Measurements from ENCODE around the gene FAAP20.

FAAP20 gene

DNA sequence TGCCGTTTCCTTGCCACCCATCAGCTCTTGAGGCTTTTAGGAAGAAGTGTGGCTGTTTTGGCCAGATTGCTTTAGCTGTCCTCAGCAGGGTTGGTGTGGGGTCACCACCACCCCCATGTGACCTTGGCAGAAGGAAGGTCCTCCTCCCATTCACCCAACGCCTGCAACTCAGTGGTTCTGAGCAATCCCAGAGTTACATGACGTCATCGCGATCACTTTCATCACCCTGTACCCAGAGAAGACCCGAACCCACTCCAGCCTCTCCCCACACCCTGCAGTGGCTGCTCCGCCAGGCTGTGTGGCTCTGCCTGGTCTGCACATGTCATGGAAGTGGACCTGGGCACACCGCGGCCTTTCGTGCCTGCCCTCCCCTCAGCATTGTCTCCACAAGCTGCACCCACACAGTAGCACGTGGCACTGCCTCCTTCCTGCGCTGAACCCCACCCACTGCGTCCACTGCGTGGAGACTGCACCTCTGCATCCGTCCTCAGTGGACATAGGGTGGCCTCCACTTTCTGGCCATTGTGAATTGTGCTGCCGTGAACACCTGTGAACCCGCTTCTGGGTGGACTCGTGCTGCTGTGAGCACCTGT, 16.5 kb downstream of the FAAP20 start:
- no peak for DNase-seq (ENCODE audit: low read depth in 2 of 2)

DNA sequence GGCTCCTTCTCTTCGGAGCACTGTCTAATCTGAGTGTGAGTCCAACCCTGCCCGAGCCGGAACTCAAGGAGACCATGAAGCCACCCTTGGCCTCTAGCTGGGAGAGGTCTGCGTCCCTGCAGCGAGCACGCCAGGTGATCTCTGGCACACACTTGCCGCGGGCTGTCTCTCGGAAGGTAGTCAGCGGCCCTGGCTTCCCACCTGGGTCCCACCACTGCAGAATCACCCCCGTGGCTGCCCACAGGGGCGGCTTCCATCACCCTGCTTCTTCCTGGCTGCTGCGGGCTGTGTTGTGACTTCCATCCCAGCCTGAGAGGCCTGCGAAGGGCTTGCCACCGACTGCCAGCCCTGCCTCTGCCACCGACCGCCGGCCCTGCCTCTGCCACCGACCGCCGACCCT, 17.0 kb downstream of the FAAP20 start:
- no peak for DNase-seq (ENCODE audit: low read depth in 2 of 2)

DNA sequence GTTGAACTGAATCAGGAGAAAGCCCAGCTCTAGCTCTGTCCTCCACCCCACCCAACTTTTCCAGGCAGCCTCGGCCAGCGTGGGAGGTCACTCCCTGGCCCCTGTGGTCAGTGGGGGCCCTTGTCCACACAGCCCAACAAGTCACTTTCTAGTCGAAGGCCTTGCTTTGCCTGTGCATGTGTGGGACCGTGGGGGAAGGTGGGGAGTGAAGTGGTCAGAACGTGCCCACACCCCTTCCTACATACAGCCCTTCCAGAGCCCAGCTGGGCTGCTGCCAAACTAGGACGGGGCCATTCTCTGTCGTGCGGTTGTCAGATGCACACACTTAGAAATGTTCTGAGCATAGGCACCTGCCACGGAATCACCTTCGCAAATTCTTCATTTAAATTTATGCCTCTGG, 18.0 kb downstream of the FAAP20 start:
- DNase-seq (ENCODE audit: low read depth in 2 of 2): no peak

DNA sequence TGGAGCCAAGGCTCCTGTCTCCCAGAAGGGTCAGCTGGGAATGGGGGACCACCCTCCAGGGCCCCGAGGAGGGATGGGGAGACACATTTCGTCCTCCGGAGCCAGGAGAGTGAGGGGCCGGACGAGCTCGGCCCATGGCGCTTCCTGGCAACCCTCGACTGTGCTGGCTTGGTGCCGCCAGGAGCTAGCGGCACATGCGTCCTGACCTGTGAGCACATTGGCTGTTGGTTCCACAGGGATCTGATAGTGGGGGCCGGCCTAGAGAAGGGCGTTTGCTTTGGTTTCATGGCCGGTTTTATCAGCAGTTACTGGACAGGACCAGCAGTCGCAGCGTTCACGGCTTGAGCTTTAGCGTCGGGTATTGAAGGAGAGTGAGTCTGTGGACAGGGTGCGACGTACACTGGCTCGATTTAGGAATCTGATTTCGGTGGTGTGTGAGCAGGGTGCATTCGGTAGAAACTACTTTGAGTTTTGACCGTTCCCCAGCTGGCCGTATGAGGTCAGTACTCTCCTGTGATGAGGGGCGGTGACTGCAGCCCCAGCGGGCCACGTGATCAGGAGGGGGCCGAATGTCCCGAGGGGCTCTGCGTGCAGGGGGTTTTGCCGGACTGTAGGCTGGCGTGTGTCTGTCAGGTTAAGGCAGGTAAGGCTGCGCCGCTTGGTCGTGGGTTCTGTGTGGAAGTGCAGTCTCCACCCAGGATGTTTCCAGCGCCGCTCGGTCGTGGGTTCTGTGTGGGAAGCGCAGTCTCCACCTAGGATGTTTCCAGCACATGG, 18.7 kb downstream of the FAAP20 start:
- DNase-seq (ENCODE audit: low read depth in 2 of 2): no peak

DNA sequence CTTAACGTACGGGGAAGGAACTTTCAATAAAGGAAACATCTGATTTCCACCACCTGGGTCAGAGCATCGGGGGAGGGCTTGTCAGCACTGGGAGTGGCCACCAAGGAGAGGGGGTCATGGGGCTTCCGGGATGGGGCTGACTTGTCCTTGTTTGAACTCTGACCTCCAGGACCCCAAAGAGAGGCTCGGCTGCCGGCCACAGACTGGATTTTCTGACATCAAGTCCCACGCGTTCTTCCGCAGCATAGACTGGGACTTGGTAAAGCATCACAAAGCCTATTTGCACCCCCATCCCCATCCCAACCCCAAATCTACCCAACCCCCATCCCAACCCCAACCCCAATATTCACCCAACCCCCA, 19.5 kb downstream of the FAAP20 start:
- DNase-seq (ENCODE audit: low read depth in 2 of 2): no peak

DNA sequence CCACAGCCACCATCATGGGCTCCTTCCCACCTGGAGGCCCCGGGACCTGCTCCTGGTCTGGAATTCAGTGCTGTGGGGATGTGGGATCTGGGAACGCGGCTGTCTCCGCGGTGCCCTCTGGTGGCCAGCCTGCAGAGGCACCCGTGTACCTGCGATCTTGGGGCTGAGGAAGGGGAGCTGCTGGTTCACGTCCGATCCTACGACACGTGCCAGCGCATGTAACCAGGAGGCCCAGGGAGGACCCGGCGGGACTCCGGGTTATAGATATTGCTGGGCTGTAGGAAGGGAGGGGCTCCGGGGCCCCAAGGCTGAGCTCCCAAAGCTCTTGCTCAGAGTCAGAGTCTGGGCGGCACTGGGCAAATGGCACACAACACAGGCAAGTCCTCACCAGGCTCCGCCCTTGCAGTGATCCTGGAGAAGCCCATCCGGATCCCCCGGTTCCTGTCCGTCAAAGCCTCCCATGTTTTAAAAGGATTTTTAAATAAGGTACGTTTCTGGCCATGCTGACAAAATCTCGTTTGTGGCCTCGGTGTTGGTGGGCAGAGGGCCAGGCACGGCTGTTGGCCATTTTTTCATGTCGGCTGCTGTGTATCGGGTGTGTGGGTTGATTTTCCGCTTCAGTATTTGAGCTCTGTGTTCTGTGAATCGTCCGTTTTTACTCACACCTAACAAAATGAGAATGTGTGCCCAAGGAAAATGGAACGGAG, 20.1 kb downstream of the FAAP20 start:
- DNase-seq (ENCODE audit: low read depth in 2 of 2): no peak

DNA sequence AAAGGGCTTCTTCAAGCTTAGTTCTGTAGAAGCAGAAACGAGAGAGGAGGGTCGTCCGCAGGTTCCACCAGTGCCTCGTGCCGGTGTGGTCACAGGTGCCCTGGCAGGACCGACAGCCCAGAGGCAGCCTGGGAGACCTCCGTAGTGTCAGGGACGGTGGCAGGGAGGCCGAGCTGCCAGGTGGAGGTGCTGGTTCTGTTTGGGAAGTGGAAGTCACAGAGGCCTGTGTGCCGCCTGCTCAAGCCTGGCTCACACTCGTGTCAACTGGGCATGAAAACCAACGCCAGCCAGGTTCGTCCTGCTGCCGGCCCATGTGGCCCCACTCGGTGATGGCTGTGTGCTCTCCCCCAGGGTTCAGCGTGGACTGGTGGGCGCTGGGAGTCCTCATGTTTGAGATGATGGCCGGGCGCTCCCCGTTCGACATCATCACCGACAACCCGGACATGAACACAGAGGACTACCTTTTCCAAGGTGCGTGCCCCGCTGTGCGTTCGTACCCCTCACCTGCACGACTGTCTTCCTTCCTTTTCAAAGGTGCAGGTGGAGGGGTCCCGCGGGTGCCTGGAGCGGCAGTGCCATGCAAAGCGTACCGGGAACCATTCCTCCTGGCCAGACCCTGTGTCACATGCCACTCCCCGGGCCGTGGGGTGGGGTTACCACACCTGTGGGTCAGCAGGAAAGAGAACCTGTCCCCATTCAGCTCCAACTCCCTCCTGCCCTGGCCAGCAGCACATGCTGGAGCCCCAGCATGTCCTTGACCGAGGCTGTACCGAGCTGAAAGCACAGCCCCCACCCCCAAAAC, 20.8 kb downstream of the FAAP20 start:
- no peak for DNase-seq (ENCODE audit: low read depth in 2 of 2)

DNA sequence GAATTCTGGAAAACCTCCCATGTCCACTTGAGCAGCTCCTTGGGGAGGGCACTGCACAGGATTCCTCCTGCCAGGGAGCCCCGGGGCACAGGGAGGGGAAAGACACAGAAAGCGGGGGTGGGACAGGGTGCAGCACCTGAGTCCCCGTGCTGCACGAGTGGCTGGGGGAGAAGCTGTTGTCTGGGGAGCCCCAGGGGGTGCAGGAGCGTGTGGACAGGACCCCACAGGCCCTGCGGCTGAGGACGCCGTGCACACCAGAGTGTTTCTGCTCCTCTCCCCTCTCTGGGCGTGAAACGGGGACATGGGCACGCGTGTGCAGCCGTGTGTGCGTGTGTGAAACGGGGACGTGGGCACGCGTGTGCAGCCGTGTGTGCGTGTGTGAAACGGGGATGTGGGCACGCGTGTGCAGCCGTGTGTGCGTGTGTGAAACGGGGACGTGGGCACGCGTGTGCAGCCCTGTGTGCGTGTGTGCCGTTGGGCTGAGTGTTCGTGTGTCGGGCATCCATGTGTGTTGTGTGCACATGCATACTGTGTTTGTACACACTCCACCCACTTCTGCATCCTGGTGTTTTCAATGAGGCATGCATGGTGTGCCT, 21.9 kb downstream of the FAAP20 start:
- DNase-seq (ENCODE audit: low read depth in 2 of 2): no peak

DNA sequence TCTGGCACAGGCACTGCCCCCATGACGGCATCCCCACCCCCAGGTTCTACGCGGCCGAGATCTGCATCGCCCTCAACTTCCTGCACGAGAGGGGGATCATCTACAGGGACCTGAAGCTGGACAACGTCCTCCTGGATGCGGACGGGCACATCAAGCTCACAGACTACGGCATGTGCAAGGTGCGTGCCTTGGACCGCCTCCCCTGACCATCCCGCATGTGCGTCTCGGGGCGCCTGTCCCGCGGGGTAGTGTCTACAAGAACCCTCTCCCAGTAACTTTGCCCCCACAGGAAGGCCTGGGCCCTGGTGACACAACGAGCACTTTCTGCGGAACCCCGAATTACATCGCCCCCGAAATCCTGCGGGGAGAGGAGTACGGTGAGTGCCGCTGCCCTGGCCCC, 22.6 kb downstream of the FAAP20 start:
- DNase-seq (ENCODE audit: low read depth in 2 of 2): no peak

DNA sequence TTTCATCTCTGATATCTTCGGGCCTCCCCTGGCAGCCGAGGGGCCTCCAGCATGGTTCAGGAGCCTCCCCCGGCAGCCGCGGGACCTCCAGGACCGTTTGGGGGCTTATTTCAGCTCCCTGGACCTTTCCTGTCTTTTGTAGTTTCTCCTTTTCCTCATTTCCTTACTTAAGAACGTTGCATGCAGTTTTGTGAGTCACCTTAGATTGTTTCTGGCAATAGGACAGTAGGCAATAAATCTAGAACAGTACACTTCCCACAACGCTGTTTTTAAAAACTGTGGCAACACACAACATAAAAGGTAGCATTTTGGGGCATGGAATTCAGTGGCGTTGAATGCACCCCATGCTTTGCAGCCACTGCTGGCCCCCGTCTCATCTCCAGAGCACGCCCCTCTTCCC, 24.4 kb downstream of the FAAP20 start:
- no peak for DNase-seq (ENCODE audit: low read depth in 2 of 2)

DNA sequence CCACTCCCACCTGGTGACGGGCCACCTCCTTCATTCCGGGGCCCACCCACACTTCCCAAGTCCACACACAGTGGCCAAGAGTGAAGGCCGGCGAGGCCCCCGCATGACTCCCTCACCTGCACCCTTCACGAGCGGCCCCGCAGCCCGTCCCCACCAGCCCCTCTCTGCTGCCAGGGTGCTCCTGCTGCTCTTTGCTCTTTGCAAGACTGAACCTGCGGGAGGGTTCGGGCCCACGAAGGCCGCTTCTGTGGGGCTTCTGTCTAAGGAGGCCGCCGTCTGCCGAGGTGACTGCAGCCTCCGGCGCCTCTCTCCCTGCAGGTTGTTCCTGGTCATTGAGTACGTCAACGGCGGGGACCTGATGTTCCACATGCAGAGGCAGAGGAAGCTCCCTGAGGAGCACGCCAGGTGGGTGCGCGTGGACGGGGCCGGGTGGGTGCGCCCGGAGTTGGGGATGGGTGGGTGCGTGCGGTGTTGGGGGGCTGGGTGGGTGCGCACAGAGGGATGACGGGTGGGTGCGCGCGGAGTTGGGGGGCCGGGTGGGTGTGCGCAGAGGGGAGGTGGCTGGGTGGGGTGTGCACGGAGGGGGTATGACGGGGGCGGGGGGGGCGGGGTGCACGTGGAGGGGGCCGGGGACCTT, 25.3 kb downstream of the FAAP20 start:
- DNase-seq (ENCODE audit: low read depth in 2 of 2): no peak

DNA sequence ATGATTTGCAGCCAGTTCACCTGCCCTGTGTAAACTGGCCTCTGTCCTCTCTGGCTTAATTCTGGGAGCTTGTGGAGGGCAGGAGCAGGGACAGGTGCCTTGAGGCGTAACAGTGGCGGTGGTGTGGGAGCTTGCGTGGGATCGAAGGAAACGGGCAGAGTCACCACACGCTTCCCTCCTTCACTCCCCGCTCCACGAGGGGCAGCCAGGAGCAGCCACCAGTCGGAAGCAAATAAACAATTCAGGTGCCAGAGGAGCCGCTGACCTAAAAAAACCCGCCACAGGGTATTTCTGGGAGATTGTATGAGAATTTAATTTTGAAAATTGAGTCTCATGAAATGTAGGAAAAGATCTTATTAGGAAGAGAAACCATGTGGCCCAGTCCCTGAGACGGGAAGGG, 26.0 kb downstream of the FAAP20 start:
- DNase-seq (ENCODE audit: low read depth in 2 of 2): no peak

DNA sequence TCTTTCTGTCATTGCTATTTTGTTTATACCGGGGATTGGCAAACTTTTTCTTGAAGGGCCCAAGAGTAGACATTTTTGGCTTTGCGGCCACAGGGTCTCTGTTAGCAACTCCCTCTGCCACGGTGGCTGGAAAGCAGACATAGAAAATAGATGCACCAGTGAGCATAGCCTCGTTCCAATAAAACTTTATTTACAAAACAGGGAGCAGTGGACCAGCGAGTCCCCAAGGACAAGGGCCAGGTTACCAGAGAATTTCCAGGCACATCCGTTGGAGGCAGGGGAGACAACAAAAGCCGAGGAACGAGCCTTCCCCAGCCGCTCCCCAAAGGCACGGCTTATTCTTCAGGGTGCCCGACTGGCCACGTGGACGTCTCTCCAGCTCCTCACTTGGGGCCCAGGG, 26.5 kb downstream of the FAAP20 start:
- DNase-seq (ENCODE audit: low read depth in 2 of 2): no peak

DNA sequence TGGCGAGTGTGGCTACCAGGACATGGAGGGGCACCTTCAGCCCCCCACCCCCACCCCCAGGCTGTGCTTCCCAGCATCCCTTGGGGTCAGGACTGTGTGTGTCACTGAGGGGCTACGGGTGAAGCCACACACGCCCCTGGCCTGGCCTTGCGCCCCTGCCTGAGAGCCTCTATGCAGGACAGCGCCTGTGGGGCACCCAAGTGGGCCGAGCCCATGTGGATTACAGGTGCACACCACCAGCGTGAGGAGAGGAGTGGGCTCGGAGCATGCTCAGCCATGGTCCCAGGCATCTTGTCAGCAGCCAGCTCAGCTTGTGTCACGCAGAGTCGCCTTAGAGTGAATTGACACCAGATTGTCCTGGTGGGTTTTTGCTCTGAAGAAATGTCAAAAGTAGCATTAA, 27.9 kb downstream of the FAAP20 start:
- DNase-seq (ENCODE audit: low read depth in 2 of 2): no peak

DNA sequence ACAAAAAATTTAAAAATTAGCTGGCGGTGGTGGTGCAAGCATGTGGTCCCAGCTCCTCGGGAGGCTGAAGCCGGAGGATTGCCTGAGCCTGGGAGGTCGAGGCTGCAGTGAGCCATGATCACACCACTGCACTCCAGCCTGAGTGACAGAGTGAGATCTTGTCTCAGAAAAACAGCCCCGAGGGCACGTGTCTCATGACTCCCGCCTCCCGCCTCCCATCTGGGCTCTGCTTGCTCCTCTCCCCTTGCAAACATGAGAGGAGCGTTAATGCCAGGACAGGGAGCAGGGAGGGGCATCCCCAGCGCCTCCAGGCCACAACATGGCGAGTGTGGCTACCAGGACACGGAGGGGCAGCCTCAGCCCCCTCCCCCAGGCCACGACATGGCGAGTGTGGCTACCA, 28.3 kb downstream of the FAAP20 start:
- DNase-seq (ENCODE audit: low read depth in 2 of 2): no peak

DNA sequence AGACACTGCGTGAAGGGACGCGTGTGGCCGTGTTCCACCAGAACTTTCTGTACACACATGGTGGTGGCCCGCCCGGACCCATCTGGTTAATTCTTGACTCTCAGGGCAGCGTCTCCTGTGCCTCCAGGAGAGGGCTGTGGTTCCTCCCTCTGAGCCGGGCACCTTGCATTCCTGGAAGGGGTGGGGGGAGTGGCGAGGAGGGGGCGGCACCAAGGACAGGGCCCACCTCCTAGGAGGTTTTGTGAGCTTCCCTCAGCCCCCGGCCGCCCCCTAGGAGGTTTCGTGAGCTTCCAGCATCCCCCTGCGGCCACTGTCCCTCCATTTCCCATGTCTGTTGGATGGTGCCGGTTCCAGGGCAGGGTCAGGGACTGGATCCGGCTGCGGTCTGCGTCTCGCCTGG, 28.9 kb downstream of the FAAP20 start:
- no peak for DNase-seq (ENCODE audit: low read depth in 2 of 2)

DNA sequence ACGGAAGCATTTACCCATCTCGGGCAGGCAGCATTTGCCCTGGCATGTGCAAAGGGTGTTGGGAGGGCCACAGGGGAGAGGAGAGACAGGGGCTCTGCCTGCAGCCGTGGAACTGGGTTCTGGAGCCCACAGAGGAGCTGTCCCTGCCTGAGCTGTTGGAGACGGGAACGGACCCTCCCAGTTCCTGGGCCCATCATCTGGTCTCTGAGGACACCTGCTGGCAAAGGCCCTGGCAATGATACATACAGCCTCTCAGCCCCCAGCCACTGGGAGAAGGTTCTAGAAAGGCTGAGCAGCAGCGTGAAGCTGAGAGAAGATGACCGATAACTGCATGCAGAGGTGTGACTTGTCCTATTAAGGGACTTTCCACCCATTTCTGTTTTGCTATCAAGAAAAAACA, 31.4 kb downstream of the FAAP20 start:
- no peak for DNase-seq (ENCODE audit: low read depth in 2 of 2)

DNA sequence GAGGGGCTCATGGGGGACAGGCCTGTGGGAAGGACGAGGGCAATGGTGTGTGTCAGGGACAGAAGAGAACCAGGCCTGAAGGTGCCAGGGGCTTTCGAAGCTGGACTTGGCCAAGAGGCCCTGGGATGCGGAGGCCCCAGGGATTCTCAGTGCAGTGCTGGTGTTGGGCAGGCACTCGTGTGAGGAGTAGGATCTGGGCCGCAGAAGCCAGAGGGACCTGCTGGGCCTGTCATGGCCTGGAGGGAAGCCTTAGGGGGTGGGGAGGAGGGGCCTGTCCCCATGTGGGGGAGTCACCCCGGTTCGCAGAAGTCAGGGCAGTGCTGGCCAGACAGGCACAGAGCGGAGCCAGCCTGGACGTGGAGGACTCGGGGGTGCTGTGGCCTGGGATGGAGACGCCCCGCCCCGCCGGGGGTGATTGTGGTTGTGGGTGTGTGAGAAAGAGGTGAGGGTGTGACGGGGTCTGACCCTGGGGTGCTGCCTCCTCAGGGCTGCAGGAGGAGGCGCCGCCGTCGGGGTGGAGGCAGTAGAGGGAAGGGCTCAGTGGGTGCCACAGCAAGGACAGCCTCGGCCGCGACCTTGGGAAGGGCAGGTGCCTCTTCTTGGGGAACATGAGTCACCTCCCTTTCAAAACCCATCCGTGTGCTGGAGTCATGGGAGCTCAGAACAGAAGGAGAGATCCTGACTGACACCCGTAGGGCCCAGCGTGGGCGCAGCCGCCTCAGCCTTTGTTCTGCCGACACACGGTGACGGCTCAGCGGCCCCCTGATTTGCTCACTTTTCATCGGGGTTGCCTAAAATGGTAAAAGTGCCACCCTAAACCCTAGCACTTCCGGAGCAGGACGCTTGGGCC, 33.9 kb downstream of the FAAP20 start:
- DNase-seq (ENCODE audit: low read depth in 2 of 2): no peak

DNA sequence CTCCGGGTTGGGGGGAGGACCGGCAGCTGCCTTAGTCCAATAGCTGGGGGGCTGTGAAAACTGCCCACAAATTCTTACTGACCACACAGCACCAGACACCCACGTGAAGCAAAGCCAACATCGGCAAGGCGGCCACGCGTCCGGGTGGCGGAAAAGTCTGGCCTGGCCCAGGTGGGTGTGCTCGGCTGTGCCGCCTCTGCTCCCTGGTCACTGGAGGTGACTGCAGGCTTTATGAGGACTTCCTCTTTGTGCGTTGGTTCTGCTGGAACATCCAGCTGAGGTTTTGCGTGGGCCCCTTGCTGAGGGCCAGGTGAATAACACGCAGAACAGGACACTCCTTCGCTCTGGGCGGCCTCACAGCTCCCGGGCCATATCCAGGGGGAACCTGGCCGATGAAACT, 35.4 kb downstream of the FAAP20 start:
- no peak for DNase-seq (ENCODE audit: low read depth in 2 of 2)

DNA sequence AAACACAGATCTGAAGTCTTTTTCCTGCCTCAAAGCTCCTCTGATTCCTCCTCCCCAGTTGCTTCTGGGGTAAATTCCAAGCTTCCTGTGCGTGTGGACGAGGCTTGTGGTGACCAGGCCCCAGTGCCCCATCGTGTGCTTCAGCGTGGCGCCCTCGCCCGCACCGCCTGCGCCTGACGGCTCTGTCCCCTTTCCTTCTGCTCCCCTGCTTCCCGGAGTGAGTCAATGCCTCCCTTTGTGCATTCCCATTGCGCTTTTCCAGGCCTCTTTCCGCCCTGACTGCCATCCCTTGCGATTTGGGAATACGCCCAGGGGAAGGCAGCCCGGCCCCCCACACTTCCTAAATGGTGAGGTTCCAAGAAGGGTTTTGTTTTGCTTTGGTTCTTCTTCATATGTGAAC, 36.3 kb downstream of the FAAP20 start:
- no peak for DNase-seq (ENCODE audit: low read depth in 2 of 2)

DNA sequence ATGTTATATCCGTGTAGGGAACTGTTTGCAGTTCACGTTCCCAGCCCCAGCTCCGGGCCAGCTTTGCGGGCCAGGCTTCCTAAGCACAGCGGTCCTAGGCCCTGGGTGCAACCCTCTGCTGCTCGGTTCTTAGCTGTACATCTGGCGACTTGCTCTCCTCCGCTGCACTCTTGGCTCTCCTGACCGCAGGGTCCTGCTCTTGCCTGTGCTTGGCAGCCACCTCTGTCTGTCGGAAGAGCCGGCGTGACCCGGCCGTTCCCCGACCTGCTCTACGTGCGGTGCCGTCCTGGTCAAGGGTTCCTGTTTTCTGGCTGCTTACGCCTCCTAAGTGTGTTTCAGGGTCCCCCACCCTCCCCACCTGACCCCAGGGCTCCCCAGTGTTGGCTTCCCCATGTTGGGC, 36.7 kb downstream of the FAAP20 start:
- no peak for DNase-seq (ENCODE audit: low read depth in 2 of 2)
